ENCODE data around the gene CISD1.

DNA sequence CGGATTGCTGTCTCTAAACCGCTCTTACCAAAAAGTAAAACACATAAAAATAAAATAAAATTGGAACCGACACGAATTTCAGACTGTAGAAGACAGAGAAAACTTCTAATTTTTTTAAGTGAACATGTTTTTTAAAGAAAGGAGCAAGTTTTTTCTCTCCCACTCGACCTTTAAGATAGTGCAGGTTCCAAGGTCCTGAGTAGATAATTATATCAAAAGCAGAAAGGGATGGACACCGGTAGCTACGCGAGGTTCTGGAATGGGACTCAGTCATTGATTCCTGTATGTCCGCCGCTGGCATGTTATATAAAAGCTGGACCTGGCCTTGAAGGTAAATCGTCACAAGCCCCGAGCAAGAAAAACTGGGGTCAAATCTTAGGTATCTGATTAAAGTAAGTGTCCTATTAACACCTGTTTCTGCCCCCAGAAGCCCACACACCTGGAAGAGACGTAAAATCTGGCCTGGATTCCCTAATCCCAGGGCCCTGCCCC, 462 bp upstream of the CISD1 start:
- TF ChIP-seq POLR2AphosphoS5 (IDR thresholded peaks at IDR 0.05; ENCODE audit: insufficient read depth, low read depth, low read length), result no peak
- TF ChIP-seq, protein P1, sequence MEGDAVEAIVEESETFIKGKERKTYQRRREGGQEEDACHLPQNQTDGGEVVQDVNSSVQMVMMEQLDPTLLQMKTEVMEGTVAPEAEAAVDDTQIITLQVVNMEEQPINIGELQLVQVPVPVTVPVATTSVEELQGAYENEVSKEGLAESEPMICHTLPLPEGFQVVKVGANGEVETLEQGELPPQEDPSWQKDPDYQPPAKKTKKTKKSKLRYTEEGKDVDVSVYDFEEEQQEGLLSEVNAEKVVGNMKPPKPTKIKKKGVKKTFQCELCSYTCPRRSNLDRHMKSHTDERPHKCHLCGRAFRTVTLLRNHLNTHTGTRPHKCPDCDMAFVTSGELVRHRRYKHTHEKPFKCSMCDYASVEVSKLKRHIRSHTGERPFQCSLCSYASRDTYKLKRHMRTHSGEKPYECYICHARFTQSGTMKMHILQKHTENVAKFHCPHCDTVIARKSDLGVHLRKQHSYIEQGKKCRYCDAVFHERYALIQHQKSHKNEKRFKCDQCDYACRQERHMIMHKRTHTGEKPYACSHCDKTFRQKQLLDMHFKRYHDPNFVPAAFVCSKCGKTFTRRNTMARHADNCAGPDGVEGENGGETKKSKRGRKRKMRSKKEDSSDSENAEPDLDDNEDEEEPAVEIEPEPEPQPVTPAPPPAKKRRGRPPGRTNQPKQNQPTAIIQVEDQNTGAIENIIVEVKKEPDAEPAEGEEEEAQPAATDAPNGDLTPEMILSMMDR (IDR thresholded peaks at IDR 0.05; ENCODE audit: extremely low read depth in 1 of 2, insufficient read depth in 1 of 2, low read depth in 1 of 2, low read length in 2 of 2), result no peak
- peak; percentile 7 for TF ChIP-seq POLR2A (IDR thresholded peaks at IDR 0.05; ENCODE audit: low read depth, low read length)
- no peak for TF ChIP-seq EZH2 (IDR thresholded peaks at IDR 0.05; ENCODE audit: borderline replicate concordance, low read depth, low read length, severe bottlenecking)
- no peak for TF ChIP-seq GATA2 (IDR thresholded peaks at IDR 0.05; ENCODE audit: insufficient read depth, insufficient read length, low read depth, low read length)
- TF ChIP-seq FOS (IDR thresholded peaks at IDR 0.05; ENCODE audit: borderline replicate concordance, insufficient read depth, low read length), result no peak
- TF ChIP-seq, protein P2, sequence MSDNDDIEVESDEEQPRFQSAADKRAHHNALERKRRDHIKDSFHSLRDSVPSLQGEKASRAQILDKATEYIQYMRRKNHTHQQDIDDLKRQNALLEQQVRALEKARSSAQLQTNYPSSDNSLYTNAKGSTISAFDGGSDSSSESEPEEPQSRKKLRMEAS (IDR thresholded peaks at IDR 0.05; ENCODE audit: insufficient read depth, insufficient read length), result no peak
- TF ChIP-seq MYC (IDR thresholded peaks at IDR 0.05; ENCODE audit: low read depth, low read length), result no peak
